ENCODE measurements around the gene CD27.
A peak's percentile ranks its signal among the peaks of the same experiment; 100 is the strongest.
"Not testable (repeated sequence)": the region's sequence is repeated elsewhere in the genome, so short reads cannot be mapped to it uniquely, and the experiment has no call there.

The CD27 gene

DNA sequence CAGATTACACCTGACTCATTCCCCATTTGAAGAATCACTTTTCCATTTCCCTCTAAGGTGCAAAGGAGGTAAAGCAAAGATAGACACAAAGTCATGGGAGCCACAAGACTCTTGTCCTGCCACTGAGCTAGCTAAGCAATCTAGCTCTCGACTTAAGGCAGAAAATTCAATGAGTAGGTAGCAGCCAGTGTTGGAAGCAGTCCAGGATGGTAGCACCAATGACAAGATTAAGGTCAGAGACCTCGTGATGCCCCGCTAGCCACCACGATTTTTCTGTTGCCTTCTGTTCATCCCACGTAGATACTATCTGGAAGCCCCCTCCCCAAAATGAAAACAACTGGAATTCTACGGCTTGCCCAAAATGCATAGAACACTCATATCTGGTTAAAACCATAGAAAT is 24.3 kb downstream of the CD27 start:
- WGBS, 2 experiments = 92 to 93% methylated on average over 5 to 6 of the region's 6 CpGs
- no peaks in the 10 kb centered on the region for H3K9me3 ChIP-seq (ENCODE audit: control insufficient read depth, low read length)
- peaks cover 9% of the 10 kb centered on the region for H3K36me3 ChIP-seq (ENCODE audit: control insufficient read depth, insufficient read depth, low read length)
- no peak overlapping the region for H3K27ac ChIP-seq (ENCODE audit: insufficient read depth, low read depth, low read length, poor library complexity, severe bottlenecking)
- no peak overlapping the region for H3K4me3 ChIP-seq (ENCODE audit: insufficient read depth, low read depth, low read length)
- H3K4me1 ChIP-seq (ENCODE audit: control insufficient read depth, insufficient read depth, low read length) = no peaks in the 10 kb centered on the region
- H3K27me3 ChIP-seq (ENCODE audit: control insufficient read depth, insufficient read depth, low read length, poor library complexity, severe bottlenecking) = peaks cover 4% of the 10 kb centered on the region

DNA sequence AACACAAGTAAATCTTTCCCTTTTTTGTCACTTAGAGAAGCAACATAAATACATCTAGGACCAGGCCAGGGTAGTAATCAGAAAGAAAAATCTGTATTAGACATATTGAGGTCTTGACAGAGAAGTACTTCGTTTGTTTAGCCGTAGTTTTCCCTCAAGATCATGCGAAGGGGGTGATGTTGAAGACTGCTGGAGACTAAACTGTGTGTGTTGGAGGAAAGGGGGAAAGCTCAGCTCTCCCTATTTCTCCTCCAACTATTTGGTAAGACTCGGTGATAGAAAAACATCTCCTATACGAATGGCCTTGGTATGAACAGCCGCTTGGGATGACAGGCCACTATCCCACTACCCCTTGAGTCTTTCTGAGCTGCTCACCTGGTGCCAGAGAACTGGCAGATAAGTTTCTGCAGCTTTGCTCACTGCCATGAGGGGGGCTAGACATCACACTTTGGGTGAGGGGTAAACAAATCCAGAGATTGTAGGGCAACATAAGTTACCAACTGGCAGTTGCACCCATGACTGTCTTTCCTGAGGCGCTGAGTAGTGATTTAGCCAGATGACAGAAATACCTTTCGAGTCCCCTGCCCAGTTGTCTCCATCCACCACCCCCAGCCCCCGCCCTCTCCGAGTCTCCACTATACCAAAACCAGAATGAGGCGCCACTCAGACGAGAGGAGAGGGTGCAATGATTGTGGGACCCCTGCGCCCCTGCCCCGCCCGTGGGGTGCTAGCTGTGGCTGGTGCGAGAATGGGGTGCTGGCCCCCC is 25.0 kb downstream of the CD27 start:
- Histone ChIP-seq H3K9me3 (ENCODE audit: control insufficient read depth, low read length) (no peaks in the 10 kb centered on the region), H3K4me3 (ENCODE audit: insufficient read depth, low read depth, low read length) (peak overlapping the region; percentile 94), H3K36me3 (ENCODE audit: control insufficient read depth, insufficient read depth, low read length) (peaks cover 2% of the 10 kb centered on the region), H3K27me3 (ENCODE audit: control insufficient read depth, insufficient read depth, low read length, poor library complexity, severe bottlenecking) (peaks cover 4% of the 10 kb centered on the region), H3K27ac (ENCODE audit: insufficient read depth, low read depth, low read length, poor library complexity, severe bottlenecking) (peak overlapping the region; percentile 91), H3K4me1 (ENCODE audit: control insufficient read depth, insufficient read depth, low read length) (no peaks in the 10 kb centered on the region)
- 28 to 31% methylated on average over 15 to 16 of the region's 16 CpGs for WGBS, 2 experiments

DNA sequence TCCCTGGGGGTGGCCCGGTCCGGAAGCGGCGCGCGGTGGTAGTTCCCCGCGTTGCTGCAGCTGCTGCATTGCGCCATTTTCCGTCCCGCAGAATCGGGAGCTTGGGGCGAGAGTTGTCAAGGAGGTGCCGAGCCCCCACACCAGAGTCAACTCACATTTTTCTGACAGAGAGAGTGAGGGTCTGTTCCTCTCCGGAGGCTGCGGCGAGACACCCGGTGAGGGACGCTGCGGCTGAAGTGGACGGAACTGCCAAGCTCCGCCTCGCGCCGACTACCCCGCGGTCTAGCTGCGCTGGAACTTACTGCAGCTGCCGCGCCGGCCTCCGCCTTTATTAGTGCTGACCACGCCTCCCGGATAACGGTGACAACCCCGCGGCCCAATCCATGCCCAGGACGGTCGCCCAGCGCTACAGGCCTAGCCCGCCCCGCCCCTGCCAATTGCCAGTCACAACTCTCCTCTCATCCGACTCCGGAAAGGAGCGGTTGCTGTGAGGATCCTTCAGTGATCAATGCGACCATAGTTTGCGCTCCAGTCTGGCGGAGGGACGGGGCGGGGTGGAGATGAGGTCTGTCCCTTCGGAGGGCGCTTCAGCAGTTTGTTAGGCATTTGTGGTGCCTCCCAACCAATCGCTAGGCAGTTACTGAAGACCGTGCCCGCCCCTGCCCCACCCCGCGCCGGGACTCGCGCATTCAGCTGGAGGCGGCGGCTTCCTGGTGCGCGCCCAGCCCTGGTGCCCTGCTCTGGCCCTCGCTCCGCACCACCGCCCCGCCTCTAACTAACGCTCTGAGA is 25.8 kb downstream of the CD27 start, which contains the start of gene VAMP1:
Gene VAMP1 (minus strand): TSS at position 303 of the 789 bp plus-strand sequence. CDS start 146 bp downstream, at position 157.
- Histone ChIP-seq H3K27me3 (ENCODE audit: control insufficient read depth, insufficient read depth, low read length, poor library complexity, severe bottlenecking) (peaks cover 4% of the 10 kb centered on the region), H3K36me3 (ENCODE audit: control insufficient read depth, insufficient read depth, low read length) (no peaks in the 10 kb centered on the region), H3K4me3 (ENCODE audit: insufficient read depth, low read depth, low read length) (peak within 1 kb of the TSS; percentile 94), H3K9me3 (ENCODE audit: control insufficient read depth, low read length) (no peaks in the 10 kb centered on the region), H3K4me1 (ENCODE audit: control insufficient read depth, insufficient read depth, low read length) (no peaks in the 10 kb centered on the region), H3K27ac (ENCODE audit: insufficient read depth, low read depth, low read length, poor library complexity, severe bottlenecking) (peak within 1 kb of the TSS; percentile 91)
- WGBS, 2 experiments = 0% methylated on average over 69 of the region's 69 CpGs

DNA sequence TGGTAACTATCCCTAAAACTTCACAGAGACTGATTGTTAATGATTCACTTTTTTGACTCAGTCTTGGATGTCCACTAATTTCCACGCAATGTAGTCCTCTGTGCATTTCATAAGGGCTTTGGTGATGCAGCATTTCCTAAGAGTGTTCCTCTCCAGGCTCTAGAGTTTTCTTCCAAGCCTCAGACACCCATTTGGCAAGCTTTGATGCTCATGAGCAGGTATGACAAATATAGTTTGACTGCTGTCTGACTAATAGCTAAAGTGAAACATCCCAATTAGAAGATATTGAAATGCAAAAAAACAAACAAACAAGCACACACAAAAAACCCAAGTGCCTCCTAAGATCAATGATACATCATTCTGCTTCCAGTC is 27.2 kb downstream of the CD27 start:
- Histone ChIP-seq H3K4me1 (ENCODE audit: control insufficient read depth, insufficient read depth, low read length) (no peaks in the 10 kb centered on the region), H3K27ac (ENCODE audit: insufficient read depth, low read depth, low read length, poor library complexity, severe bottlenecking) (no peak overlapping the region), H3K9me3 (ENCODE audit: control insufficient read depth, low read length) (no peaks in the 10 kb centered on the region), H3K4me3 (ENCODE audit: insufficient read depth, low read depth, low read length) (no peak overlapping the region), H3K27me3 (ENCODE audit: control insufficient read depth, insufficient read depth, low read length, poor library complexity, severe bottlenecking) (peaks cover 4% of the 10 kb centered on the region), H3K36me3 (ENCODE audit: control insufficient read depth, insufficient read depth, low read length) (no peaks in the 10 kb centered on the region)
- 93 to 94% methylated on average over 1 of the region's 1 CpG for WGBS, 2 experiments

DNA sequence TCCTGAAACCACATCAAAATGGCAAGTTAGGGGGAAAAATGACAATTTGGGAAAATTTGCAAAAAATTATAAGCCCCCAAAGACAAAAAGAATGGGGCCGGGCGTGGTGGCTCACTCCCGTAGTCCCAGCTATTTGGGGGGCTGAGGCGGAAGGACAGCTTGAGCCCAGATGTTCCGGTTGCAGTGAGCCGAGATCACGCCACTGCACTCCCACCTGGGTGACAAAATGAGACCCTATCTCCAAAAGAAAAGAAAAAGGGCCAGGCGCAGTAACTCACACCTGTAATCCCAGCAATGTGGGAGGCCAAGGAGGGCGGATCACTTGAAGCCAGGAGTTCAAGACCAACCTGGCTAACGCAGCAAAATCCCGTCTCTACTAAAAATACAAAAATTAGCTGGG is 27.7 kb downstream of the CD27 start:
- no peaks in the 10 kb centered on the region for H3K9me3 ChIP-seq (ENCODE audit: control insufficient read depth, low read length)
- 96 to 97% methylated on average over 11 of the region's 11 CpGs for WGBS, 2 experiments
- H3K27ac ChIP-seq (ENCODE audit: insufficient read depth, low read depth, low read length, poor library complexity, severe bottlenecking) = no peak overlapping the region
- H3K36me3 ChIP-seq (ENCODE audit: control insufficient read depth, insufficient read depth, low read length) = no peaks in the 10 kb centered on the region
- H3K27me3 ChIP-seq (ENCODE audit: control insufficient read depth, insufficient read depth, low read length, poor library complexity, severe bottlenecking) = peaks cover 4% of the 10 kb centered on the region
- no peaks in the 10 kb centered on the region for H3K4me1 ChIP-seq (ENCODE audit: control insufficient read depth, insufficient read depth, low read length)
- no peak overlapping the region for H3K4me3 ChIP-seq (ENCODE audit: insufficient read depth, low read depth, low read length)

DNA sequence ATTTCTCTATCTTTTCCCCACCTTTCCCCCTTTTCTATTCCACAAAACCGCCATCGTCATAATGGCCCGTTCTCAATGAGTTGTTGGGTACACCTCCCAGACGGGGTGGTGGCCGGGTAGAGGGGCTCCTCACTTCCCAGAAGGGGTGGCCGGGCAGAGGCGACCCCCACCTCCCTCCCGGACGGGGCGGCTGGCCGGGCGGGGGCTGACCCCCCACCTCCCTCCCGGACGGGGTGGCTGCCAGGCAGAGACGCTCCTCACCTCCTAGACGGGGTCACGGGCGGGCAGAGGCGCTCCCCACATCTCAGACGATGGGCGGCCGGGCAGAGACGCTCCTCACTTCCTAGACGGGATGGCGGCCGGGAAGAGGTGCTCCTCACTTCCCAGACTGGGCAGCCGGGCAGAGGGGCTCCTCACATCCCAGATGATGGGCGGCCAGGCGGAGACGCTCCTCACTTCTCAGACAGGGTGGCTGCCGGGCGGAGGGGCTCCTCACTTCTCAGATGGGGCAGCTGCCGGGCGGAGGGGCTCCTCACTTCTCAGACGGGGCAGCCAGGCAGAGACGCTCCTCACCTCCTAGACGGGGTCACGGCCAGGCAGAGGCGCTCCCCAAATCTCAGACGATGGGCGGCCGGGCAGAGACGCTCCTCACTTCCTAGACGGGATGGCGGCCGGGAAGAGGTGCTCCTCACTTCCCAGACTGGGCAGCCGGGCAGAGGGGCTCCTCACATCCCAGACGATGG is 30.6 kb downstream of the CD27 start:
- WGBS, 2 experiments = 95% methylated on average over 46 of the region's 48 CpGs
- H3K27ac ChIP-seq (ENCODE audit: insufficient read depth, low read depth, low read length, poor library complexity, severe bottlenecking); H3K9me3 ChIP-seq (ENCODE audit: control insufficient read depth, low read length); H3K4me3 ChIP-seq (ENCODE audit: insufficient read depth, low read depth, low read length); H3K27me3 ChIP-seq (ENCODE audit: control insufficient read depth, insufficient read depth, low read length, poor library complexity, severe bottlenecking); H3K36me3 ChIP-seq (ENCODE audit: control insufficient read depth, insufficient read depth, low read length); H3K4me1 ChIP-seq (ENCODE audit: control insufficient read depth, insufficient read depth, low read length): not testable (repeated sequence)

DNA sequence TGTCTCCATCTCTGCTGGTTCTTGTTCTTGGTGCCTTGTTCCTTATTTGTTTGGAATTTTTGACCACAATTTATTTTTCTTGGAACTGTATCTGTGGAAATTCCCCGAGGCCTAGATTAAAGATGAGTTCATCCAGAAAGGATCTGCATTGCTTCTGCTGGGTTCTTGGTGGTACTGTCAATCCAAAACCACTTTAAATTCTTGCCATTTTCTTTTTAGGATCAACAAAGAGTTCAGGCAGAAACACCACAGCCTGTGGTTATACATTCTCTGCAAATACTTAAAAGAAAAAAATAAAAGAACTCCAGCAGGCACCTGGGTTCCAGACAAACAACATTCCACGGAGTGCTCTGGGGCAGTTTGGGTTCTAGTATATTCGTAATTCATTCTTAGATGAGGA is 31.7 kb downstream of the CD27 start:
- WGBS, 2 experiments = 88 to 93% methylated on average over 3 of the region's 3 CpGs
- H3K27ac ChIP-seq (ENCODE audit: insufficient read depth, low read depth, low read length, poor library complexity, severe bottlenecking) = no peak overlapping the region
- H3K36me3 ChIP-seq (ENCODE audit: control insufficient read depth, insufficient read depth, low read length) = no peaks in the 10 kb centered on the region

DNA sequence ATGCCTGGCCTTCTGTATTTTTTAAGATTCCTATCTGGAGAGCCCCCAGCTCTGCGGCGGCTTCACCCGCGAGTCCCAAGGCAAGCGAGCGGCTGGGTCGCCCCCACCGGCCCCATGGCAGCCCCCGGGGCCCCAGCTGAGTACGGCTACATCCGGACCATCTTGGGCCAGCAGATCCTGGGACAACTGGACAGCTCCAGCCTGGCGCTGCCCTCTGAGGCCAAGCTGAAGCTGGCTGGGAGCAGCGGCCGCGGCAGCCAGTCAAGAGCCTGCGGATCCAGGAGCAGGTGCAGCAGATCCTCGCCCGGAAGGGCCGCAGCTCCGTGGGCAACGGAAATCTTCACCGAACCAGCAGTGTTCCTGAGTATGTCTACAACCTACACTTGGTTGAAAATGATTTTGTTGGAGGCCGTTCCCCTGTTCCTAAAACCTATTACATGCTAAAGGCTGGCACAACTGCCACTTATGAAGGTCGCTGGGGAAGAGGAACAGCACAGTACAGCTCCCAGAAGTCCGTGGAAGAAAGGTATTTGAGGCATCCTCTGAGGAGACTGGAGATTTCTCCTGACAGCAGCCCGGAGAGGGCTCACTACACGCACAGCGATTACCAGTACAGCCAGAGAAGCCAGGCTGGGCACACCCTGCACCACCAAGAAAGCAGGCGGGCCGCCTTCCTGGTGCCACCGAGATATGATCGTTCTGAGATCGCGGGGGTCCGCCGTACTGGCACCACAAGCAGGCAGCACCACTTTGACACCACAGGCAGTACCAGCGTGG is 33.0 kb downstream of the CD27 start:
- WGBS, 2 experiments = 94 to 95% methylated on average over 37 of the region's 37 CpGs

More for the DNA sequence above, 31.7 kb downstream of the CD27 start:
- H3K27me3 ChIP-seq (ENCODE audit: control insufficient read depth, insufficient read depth, low read length, poor library complexity, severe bottlenecking) = peaks cover 4% of the 10 kb centered on the region
- H3K4me3 ChIP-seq (ENCODE audit: insufficient read depth, low read depth, low read length) = no peak overlapping the region
- H3K9me3 ChIP-seq (ENCODE audit: control insufficient read depth, low read length) = no peaks in the 10 kb centered on the region
- H3K4me1 ChIP-seq (ENCODE audit: control insufficient read depth, insufficient read depth, low read length) = no peaks in the 10 kb centered on the region

DNA sequence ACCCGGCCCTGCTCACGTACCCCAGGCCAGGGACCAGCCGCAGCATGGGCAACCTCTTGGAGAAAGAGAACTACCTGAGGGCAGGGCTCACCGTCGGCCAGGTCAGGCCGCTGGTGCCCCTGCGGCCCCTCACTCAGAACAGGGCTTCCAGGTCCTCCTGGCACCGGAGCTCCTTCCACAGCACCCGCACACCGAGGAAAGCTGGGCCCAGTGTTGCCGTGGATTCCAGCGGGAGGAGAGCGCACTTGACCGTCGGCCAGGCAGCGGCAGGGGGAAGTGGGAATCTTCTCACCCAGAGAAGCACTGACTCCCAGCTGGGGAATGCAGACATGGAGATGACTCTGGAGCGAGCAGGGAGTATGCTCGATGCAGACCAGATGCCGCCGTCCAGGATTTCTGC is 33.7 kb downstream of the CD27 start:
- H3K27ac ChIP-seq (ENCODE audit: insufficient read depth, low read depth, low read length, poor library complexity, severe bottlenecking) = no peak overlapping the region
- H3K9me3 ChIP-seq (ENCODE audit: control insufficient read depth, low read length) = no peaks in the 10 kb centered on the region
- no peak overlapping the region for H3K4me3 ChIP-seq (ENCODE audit: insufficient read depth, low read depth, low read length)
- no peaks in the 10 kb centered on the region for H3K4me1 ChIP-seq (ENCODE audit: control insufficient read depth, insufficient read depth, low read length)
- H3K36me3 ChIP-seq (ENCODE audit: control insufficient read depth, insufficient read depth, low read length) = no peaks in the 10 kb centered on the region
- WGBS, 2 experiments = 92% methylated on average over 20 of the region's 20 CpGs
- H3K27me3 ChIP-seq (ENCODE audit: control insufficient read depth, insufficient read depth, low read length, poor library complexity, severe bottlenecking) = no peaks in the 10 kb centered on the region

More for the DNA sequence above, 33.0 kb downstream of the CD27 start:
- H3K4me1 ChIP-seq (ENCODE audit: control insufficient read depth, insufficient read depth, low read length); H3K36me3 ChIP-seq (ENCODE audit: control insufficient read depth, insufficient read depth, low read length); H3K27me3 ChIP-seq (ENCODE audit: control insufficient read depth, insufficient read depth, low read length, poor library complexity, severe bottlenecking); H3K9me3 ChIP-seq (ENCODE audit: control insufficient read depth, low read length); H3K4me3 ChIP-seq (ENCODE audit: insufficient read depth, low read depth, low read length); H3K27ac ChIP-seq (ENCODE audit: insufficient read depth, low read depth, low read length, poor library complexity, severe bottlenecking): not testable (repeated sequence)

Measured in ectodermal cell (in vitro differentiated cells).